HAP-1 (cell line): Measurements from ENCODE around the gene MTHFD1L.
A peak's percentile ranks its signal among the peaks of the same experiment; 100 is the strongest.
"Not testable (repeated sequence)": the region's sequence is repeated elsewhere in the genome, so short reads cannot be mapped to it uniquely, and the experiment has no call there.

Experiments used
- DNase-seq, 2 experiments: peaks; one replicate each; pipeline ENCODE4 v3.0.0-alpha.2; 2016 to 2020; ENCODE audit warnings: low spot score in 2 of 2
- H3K27me3 ChIP-seq: fragments of 250-450 bp; sonication (Bioruptor Pico); 2 replicates; pipeline ENCODE4 v1.5.1; 2020; ENCODE audit warnings: low read depth, mild to moderate bottlenecking, moderate library complexity
- H3K36me3 ChIP-seq: fragments of 250-450 bp; sonication (Bioruptor Pico); replicated peaks from 2 replicates; pipeline ENCODE4 v1.5.1; 2020; ENCODE audit warnings: mild to moderate bottlenecking
- H3K4me1 ChIP-seq: fragments of 250-450 bp; sonication (Bioruptor Pico); 2 replicates; pipeline ENCODE4 v1.5.1; 2020; ENCODE audit warnings: mild to moderate bottlenecking
- H3K4me3 ChIP-seq: fragments of 250-450 bp; sonication (Bioruptor Pico); 2 replicates; pipeline ENCODE4 v1.5.1; 2020; ENCODE audit warnings: mild to moderate bottlenecking, moderate library complexity
- H3K9me3 ChIP-seq: fragments of 250-450 bp; sonication (Bioruptor Pico); 2 replicates; pipeline ENCODE4 v1.5.1; 2020; ENCODE audit warnings: mild to moderate bottlenecking, moderate library complexity
- in situ Hi-C: fragments of 300-500 bp; cut with MboI; formaldehyde crosslinking; loops from 3 replicates; pipeline ENCODE4 v1.14.3; 2020; ENCODE audit warnings: low sequenced_read_pairs, inconsistent platforms, mixed read lengths

MTHFD1L gene

GRCh38 chr6:151101816-151102694 lies 236.6 kb downstream of the MTHFD1L start:
- Histone ChIP-seq H3K4me1 (no peaks in the 10 kb centered on the region), H3K27me3 (no peaks in the 10 kb centered on the region), H3K4me3 (no peak overlapping the region), H3K36me3 (peaks cover 2% of the 10 kb centered on the region; the same call in 1 of the 2 replicates), H3K9me3 (no peaks in the 10 kb centered on the region)
- in situ Hi-C loops: no loop called here
- no peak for DNase-seq

GRCh38 chr6:151103266-151103665 lies 237.8 kb downstream of the MTHFD1L start:
- in situ Hi-C loops: no loop called here
- Histone ChIP-seq H3K27me3 (no peaks in the 10 kb centered on the region), H3K9me3 (no peaks in the 10 kb centered on the region), H3K4me3 (no peak overlapping the region), H3K36me3 (no peaks in the 10 kb centered on the region; the same call in 1 of the 2 replicates), H3K4me1 (no peaks in the 10 kb centered on the region)
- no peak for DNase-seq

GRCh38 chr6:151107897-151108427 lies 242.5 kb downstream of the MTHFD1L start:
- no peaks in the 10 kb centered on the region for H3K9me3 ChIP-seq
- no peak overlapping the region for H3K4me3 ChIP-seq
- no peaks in the 10 kb centered on the region; the same call in 1 of the 2 replicates for H3K36me3 ChIP-seq
- in situ Hi-C loops: no loop called here
- H3K27me3 ChIP-seq: no peaks in the 10 kb centered on the region
- H3K4me1 ChIP-seq: no peaks in the 10 kb centered on the region
- no peak for DNase-seq

GRCh38 chr6:151108548-151108947 lies 243.0 kb downstream of the MTHFD1L start:
- in situ Hi-C loops: no loop called here
- DNase-seq: no peak
- Histone ChIP-seq H3K4me1 (no peaks in the 10 kb centered on the region), H3K27me3 (no peaks in the 10 kb centered on the region), H3K9me3 (no peaks in the 10 kb centered on the region), H3K36me3 (no peaks in the 10 kb centered on the region), H3K4me3 (no peak overlapping the region)

GRCh38 chr6:151109361-151109760 lies 243.9 kb downstream of the MTHFD1L start:
- no peaks in the 10 kb centered on the region for H3K27me3 ChIP-seq
- DNase-seq: no peak
- in situ Hi-C loops: no loop called here
- H3K9me3 ChIP-seq: no peaks in the 10 kb centered on the region
- H3K4me3 ChIP-seq: no peak overlapping the region
- no peaks in the 10 kb centered on the region for H3K4me1 ChIP-seq
- no peaks in the 10 kb centered on the region for H3K36me3 ChIP-seq

GRCh38 chr6:151109869-151110575 lies 244.5 kb downstream of the MTHFD1L start:
- in situ Hi-C loops: no loop called here
- Histone ChIP-seq H3K4me1 (no peaks in the 10 kb centered on the region), H3K27me3 (no peaks in the 10 kb centered on the region)

GRCh38 chr6:151110576-151110905 lies 245.0 kb downstream of the MTHFD1L start:
- Histone ChIP-seq H3K4me3 (no peak overlapping the region), H3K36me3 (no peaks in the 10 kb centered on the region), H3K27me3 (no peaks in the 10 kb centered on the region), H3K9me3 (no peaks in the 10 kb centered on the region), H3K4me1 (no peaks in the 10 kb centered on the region)
- in situ Hi-C loops: no loop called here
- no peak for DNase-seq

More at GRCh38 chr6:151109869-151110575, 244.5 kb downstream of the MTHFD1L start:
- Histone ChIP-seq H3K4me3 (no peak overlapping the region), H3K9me3 (no peaks in the 10 kb centered on the region), H3K36me3 (no peaks in the 10 kb centered on the region)
- no peak for DNase-seq

- DNase-seq: no peak
- Histone ChIP-seq H3K36me3 (no peaks in the 10 kb centered on the region), H3K4me3 (no peak overlapping the region), H3K9me3 (no peaks in the 10 kb centered on the region), H3K27me3 (no peaks in the 10 kb centered on the region), H3K4me1 (no peaks in the 10 kb centered on the region)
- in situ Hi-C loops: no loop called here
Observed at GRCh38 chr6:151111670-151112069, 246.2 kb downstream of the MTHFD1L start.

GRCh38 chr6:151112130-151112529 lies 246.6 kb downstream of the MTHFD1L start:
- DNase-seq: no peak
- no peaks in the 10 kb centered on the region for H3K36me3 ChIP-seq
- H3K9me3 ChIP-seq: no peaks in the 10 kb centered on the region
- in situ Hi-C loops: no loop called here
- no peak overlapping the region for H3K4me3 ChIP-seq
- H3K27me3 ChIP-seq: no peaks in the 10 kb centered on the region
- H3K4me1 ChIP-seq: no peaks in the 10 kb centered on the region

- H3K4me1 ChIP-seq, in situ Hi-C loops, H3K9me3 ChIP-seq, DNase-seq, H3K27me3 ChIP-seq, H3K4me3 ChIP-seq, H3K36me3 ChIP-seq: not testable (repeated sequence)
Observed at GRCh38 chr6:151112884-151113283, 247.4 kb downstream of the MTHFD1L start.

- Histone ChIP-seq H3K36me3 (no peaks in the 10 kb centered on the region), H3K27me3 (no peaks in the 10 kb centered on the region), H3K4me3 (no peak overlapping the region), H3K4me1 (no peaks in the 10 kb centered on the region), H3K9me3 (no peaks in the 10 kb centered on the region)
- DNase-seq: no peak
- in situ Hi-C loops: no loop called here
Observed at GRCh38 chr6:151113641-151114040, 248.1 kb downstream of the MTHFD1L start.

GRCh38 chr6:151118461-151119123 lies 253.1 kb downstream of the MTHFD1L start:
- DNase-seq: no peak
- Histone ChIP-seq H3K4me1 (peaks cover 4% of the 10 kb centered on the region; the same call in 1 of the 2 replicates), H3K27me3 (no peaks in the 10 kb centered on the region), H3K36me3 (no peaks in the 10 kb centered on the region), H3K9me3 (no peaks in the 10 kb centered on the region), H3K4me3 (no peak overlapping the region)
- in situ Hi-C loops: no loop called here

- in situ Hi-C loops: no loop called here
- Histone ChIP-seq H3K4me1 (peaks cover 4% of the 10 kb centered on the region; the same call in 1 of the 2 replicates), H3K36me3 (no peaks in the 10 kb centered on the region), H3K4me3 (no peak overlapping the region), H3K27me3 (no peaks in the 10 kb centered on the region), H3K9me3 (no peaks in the 10 kb centered on the region)
- DNase-seq: peak; percentile 2 to 23
Observed at GRCh38 chr6:151119823-151120524, 254.5 kb downstream of the MTHFD1L start.
